Glomerular endothelial cell (primary cell): ENCODE results near the gene UBE2E3. TPM values are rescaled to one million over a fixed set of nuclear protein-coding genes. Genes with fewer than 3 reads are reported as not detected.

Source experiments
- DNase-seq: peaks from one replicate; pipeline ENCODE4 v3.0.0-alpha.2; 2011; ENCODE audit warnings: low read depth, low spot score; ENCODE audit errors: extremely low read depth
- total RNA-seq: library from RNA; depleted of rRNA; stranded (reverse); fragments of >200 nt; gene quantifications from 2 replicates; pipeline ENCODE4 v1.2.3, GENCODE V29; 2015

The UBE2E3 gene
- total RNA-seq, 1 donor from 2014 or later: 134 TPM

DNA sequence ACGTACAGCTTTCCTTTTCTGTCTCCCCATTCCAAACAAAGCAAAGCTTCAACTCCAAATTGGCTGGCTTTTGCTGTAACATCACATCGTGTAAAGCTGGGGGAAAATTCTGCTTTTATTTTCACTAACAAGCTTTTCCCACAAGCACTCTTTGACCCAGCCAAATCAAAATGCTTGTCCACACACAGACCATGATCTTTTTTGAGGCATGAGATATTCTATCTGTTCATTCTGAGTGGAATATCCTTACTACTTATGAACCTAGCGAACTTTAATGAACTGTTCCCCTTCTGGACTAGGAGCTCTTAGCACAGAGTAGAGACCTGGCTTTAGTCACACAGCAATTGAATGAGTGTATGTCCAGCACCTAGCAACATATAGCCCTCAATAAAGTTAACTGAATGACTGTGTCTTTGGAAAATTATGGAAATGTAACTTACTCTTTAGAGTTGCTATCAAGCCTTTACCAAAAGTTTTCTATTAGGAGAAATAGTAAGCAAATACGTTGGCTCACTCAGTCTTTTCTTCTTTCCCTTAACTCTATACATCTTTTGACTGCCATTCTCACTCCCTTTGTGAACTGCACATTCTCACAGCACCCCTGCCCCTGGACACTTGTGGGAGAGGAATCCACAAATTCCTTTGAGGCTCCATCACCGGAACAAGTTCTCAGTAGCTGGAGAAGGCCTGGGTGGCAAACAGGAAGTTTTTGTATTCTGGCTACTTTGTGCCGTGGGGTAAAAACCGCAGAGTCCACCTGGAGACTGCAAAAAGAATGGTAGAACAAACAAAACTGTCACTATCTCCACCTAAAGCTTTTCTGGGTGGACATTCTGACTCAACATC lies 1.3 kb upstream of the UBE2E3 start:
- peak; percentile 18 for DNase-seq

DNA sequence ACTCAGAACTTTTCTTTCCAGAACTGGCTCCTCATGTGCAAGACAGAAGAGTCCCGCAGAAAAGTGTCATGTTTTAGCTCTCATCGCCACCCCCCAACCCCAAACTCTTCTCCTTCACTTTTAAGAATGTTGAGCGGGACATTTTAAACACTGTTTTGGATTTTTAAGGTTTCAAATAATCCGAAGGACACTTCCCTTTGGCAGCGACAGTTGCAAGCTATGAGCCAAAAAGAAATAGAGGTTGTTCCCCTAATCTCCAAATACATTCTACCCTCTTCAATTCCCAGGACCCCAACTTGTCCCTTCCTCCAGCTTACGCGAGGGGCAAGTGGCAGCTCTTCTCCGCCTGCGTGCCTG lies 678 bp upstream of the UBE2E3 start:
- DNase-seq: no peak

DNA sequence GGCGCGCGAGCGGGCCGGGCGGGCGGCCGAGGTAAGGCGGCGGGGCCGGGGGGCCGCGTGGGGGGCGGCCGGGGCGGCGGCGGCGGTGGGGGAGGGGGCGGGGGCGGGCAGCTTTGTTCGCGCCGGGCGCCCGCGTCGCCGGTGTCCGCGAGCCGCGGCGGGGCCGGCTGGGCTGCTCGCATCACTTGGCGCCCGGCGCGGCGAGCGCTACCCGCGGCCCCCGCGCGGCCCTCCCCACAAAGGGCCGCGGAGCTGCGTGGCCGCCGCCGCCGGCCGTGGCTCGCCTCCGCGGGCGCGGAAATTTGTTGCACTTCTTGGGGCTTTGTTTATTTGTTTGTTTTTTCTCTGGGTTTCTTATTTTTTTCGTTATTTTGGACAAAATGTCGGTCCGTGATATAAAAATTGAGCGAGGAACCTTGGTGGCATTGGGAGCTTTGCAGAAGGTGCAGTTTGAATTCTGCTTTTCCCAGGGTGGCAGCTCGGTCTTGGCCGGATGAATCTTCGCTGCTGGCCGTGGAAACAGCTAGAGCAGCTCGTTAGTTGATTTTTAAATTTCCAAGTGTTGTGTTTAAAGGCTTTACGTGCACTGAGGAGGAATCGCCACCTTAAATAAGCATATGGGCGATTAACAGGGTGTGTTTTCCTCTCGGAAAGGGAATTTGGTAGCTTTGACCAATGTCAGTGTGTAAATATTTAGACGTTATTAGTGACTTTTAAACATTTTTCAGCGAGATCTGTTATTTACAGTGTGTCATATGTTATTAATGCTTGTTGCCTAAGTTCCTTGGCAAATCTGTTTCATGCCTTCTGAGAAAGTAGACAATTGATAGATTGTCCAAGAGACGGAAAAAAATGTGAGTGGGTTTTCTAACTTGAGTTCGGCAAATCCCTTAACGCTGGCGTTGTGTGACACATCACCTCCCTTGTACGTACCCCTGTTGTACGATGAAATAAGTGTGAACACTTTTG lies 822 bp downstream of the UBE2E3 start:
- DNase-seq: peak; percentile 18

DNA sequence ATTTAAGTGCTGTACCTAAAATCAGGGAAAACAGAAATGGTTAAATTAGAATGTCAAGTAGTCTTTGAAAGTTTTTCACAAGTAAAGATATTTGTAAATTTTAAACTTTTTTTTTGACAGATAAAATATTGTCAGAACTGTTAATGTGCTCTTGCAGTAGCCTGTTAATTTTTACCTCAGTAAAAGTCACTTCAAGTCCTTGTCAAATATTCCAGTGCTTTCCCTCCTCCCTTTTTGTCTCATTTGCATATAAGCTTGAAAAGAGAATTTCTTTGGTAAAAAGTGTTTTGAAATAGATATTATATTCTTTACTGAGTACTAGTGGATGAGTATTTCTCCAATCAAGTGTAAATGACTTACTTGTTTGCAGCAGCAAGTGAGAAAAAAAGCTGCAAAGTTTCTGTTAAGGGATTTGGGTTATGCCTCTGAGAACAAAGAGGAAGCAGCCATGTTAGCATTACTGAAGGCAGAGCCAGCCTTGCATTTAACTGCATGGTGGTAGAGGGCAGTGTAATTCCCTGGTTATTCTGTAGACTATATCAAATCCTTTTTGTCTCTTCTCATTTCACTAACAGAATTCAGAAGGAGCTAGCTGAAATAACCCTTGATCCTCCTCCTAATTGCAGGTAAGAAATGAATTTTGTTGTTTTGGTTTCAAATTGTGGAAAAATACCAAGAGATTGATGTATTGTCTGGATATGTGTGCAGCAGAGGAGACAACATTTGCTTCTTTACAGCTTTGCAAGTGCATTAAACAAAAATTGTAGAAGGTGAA lies 3.2 kb downstream of the UBE2E3 start:
- peak; percentile 36 for DNase-seq

DNA sequence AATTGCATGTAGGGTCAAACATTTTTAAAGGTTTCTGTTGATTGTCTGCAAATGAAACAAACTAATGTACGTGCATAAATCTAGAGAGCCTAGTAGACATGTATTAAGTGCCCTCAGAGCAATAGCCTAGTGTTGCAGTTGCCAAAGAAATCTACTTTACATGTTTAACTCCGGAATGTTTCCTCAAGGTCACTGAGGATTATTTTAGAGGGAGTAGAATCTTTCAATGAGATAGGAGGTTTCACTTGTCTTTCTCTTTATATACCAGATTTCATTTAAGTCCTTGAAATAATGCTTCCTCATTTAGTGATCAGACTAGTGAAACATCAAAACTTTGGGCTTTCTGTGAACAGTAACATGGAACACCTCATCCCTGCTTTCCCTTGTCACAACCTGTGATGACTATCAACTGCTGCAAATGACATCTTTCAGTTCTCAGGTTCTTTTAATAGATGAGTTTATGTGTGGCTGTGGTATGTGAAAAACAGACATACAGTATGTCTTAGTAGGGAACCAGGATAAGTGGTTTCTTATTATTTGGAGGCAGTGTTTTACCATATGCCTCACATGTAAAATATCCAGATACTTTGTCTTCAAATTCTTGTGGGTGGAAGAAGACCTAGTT lies 5.5 kb downstream of the UBE2E3 start:
- DNase-seq: no peak

DNA sequence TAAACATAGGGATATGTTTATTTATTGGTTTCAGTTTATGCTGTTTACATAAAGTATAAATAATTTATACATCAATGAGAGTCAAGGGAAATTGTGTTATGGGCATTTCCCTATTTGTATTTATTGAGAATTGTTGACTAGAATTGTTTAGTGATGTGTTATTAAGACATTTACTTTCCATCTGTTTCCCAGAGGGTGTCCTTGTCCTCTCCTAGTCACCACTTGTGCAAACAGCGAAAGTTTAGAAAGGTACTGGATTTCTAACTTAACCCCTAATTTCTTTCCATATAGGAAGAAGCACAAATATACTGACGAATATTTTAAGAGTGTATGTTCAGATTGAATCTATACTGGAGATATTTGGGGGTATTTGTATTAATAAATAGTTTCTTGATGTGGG lies 6.7 kb downstream of the UBE2E3 start:
- no peak for DNase-seq

DNA sequence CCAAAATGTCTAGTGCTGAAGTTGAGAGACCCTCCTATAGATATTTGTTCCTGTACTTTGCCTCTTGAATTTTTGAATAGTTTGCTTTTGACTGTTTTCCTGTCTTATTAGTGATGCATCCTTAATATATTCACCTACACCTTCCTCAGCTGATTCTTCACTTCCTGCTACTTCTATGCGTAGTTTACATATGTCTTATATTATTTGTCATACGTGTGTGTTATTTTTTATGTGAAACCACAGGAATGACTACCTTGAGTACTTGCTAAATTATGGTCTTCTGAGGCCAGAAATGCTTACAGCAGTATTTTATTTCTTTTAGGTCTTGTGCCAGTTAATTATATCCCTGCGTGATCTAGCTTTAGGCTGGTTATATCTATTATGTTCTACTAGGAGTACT lies 9.9 kb downstream of the UBE2E3 start:
- no peak for DNase-seq

DNA sequence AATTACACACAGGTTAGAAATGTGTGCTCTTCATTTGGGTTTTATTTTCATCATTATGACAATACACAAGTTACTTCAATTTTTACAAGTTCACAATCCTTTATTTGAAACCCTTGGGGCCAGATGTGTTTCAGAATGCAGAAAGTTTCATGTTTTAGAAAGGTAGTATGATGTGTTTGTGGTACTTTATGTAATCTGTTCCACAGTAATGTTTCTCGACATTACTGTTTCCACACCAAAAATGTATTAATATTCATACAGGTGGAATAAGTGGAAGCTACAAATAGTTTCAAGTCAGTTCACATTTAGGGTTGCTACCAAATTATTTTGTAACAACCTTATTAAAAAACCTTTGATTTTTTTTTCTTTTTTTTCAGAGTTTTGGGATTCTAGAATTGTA lies 10.4 kb downstream of the UBE2E3 start:
- DNase-seq: no peak

DNA sequence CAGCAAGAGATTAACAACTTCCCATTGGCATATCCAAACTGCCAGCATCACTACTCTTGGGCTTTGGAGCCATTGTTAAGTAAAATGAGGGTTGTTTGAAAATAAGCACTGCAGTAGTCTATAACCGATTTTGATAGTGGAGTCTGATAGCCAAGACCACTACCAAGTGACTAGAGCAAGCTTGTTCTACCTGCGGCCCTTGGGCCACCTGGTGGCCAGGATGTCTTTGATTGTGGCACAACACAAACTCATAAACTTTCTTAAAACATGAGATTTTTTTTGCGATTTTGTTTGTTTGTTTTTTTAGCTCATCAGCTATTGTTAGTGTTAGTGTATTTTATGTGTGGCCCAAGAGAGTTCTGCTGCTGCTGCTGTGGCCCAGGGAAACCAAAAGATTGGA lies 11.0 kb downstream of the UBE2E3 start:
- DNase-seq: no peak

DNA sequence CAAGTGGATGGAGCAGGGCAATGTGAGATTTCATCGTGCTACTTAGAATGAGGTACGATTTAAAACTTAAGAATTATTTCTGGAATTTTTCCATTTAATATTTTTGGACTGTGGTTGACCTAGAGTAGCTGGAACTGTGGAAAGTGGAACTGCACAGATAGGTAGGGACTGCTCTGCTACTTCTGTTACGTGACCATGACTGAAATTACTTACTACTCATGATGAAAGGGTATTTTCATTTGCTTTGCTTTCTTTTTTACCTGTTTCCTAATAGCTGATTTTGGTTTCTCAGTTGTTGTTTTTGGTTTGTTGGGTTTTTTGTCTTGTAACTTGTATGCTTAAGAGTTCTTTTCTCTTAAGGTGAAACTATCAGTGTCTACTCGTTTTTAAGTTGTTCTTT lies 11.4 kb downstream of the UBE2E3 start:
- DNase-seq: no peak

DNA sequence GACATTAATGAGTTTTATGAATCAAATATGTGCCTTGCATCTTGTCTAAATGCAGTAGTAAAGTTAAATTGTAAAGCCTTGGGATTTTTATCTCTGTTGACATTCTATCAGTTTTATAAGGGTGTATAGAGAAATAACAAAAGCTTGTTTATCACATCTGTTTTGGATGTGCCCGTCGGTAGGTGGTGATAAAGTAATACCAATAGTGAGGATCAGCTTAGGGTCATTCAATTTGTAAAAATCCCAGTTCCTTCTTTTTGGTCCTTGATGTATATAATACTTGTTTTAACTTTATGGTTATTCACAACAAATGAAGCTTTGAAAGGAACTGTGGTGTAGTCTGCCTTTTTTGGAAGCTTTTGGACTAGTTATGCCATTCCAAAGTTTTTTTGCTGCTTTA lies 12.6 kb downstream of the UBE2E3 start:
- no peak for DNase-seq

DNA sequence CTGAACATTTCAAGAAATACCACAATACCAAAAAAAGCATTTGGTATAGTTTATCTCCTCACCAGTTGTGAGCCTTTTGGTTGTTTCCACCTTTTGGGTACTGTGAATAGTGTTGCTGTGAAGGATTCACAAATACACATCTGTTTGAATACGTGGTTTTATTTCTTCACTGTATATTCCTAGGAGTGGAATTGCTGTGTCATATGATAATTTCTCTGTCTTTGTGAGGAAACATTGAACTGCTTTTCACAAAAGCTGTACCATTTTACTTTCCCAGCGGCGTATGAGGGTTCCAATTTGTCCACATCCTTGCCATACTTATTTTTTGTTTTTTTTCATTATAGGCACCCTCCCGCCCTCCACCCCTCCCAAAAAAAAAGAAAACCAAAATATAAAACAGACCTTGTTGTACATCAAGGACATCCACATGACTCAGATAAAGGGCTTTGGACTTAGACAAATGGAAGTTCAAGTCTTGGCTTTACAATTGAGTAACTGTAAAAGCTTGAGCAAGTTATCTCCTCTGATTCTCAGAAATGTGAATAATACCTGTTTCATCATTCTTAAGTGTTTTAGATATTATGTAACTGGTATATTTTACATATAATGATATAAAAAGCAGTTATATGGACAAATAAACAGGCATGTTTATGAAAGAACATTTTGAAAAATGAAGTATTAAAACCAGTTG lies 19.0 kb downstream of the UBE2E3 start:
- DNase-seq: no peak

DNA sequence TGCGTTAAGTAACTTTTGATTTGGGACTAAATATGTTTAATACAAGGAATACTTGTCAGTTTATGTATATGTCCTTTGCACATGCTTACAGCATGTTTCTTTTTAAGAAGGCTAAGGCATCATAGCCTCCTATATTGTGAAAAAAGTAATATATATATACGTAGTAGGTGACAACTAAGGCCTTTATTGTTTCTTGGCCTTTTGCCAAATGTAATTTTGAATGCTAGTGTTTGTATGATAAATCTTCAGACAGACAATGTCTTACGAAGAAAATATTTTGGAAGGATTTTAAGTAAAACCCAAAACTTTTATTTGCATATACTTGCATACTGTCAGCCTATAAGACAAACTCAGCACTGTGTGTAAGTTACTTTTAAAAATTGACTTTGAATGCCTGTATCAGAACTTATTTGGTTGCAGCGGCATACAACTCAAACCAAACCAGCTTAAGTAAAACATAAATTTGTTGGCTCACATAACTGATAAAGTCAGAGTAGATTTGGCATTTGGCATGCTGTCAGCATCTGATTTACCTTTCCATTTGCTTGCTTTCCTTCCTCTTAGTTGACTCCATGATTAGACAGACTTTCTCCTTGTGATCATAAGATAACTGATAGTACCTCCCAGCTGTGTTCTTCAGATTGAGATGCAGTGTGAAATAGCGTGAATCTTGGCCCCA lies 24.4 kb downstream of the UBE2E3 start:
- DNase-seq: no peak

DNA sequence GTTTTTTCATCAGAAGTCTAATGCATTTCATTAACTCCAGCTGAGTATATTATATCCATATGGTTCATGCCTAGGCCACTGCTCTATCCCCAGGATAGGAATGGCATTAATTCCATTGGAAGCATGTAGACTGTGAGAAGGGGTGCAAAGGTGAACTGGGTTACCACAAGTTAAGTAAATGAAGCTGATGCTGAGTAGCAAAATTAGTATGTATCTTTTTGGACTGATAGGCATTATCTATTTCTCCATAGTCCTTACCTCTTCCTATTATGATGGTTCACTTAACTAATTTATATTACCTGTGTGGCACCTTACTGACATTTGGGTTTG lies 24.9 kb downstream of the UBE2E3 start:
- no peak for DNase-seq

DNA sequence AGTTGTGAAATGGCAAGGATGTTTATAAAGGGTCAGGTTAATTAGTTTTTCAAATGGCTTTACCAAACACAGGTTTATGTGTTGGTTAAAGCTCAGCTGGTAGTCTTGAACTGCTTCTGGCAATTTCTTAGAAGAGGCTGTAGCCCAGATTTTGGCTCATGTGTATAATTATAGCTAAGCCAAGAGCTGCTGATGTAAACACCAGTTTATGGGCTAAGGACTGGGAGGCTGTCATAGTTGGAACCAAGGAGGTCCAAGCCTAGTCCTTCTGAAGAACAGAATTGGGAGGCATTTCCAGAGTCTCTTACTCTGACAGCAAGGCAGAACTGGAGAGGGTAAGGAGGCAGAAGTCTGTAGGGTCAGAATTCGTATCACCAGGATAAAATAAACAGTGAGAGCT lies 25.4 kb downstream of the UBE2E3 start:
- no peak for DNase-seq

DNA sequence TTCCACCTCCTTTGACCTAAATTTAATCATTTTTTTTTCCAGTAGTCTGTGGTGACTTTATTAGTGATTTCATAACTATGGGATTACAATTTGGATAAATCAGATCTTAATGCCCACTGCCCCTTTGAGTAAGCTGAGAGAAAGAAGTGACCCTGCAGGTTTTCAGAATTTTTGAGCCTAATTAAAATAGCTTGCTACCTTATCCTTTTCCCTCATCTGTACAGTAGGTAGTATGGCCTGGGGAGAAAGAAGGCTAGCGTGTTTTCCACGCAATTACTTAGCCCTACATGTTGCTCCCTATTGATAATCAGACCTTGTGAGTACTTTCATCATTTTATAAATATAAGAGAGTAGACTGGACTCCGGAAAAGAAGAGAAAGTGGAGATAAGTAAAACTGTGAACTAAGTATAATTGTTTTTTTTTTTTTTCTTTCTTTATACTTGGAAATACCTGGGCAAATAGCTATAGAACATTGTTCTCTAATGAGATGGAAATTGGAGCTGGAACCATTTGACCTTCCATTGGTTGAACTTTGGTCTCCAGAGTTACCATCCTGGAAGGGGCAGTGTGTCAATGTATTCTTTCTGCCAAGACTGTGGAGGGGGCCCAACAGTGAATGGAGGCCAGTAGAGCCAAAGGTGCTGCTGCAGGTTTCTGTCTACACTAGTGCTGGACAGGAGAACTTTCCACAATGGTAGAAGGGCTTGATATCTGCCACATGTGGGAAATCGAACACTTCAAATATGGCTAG lies 26.9 kb downstream of the UBE2E3 start:
- no peak for DNase-seq

DNA sequence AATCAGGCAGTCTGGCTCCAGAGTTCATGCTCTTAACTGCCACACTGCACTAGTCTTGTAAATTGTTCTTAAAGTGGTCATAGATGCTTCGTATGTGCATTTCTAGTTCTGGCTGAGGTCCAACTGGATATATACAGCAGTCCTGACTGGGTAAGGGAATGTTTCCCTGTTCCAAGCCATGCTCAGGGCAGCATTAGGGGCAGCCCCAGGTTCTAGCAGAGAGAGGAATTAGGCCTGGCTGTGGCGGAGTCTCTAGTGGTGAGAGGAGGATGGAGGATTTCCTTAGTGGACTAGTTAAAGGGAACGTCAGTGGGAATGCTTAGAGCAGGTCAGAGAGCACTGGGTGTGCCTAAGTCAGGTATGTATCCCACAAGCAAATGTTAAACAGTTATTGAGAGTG lies 28.0 kb downstream of the UBE2E3 start:
- DNase-seq: no peak

DNA sequence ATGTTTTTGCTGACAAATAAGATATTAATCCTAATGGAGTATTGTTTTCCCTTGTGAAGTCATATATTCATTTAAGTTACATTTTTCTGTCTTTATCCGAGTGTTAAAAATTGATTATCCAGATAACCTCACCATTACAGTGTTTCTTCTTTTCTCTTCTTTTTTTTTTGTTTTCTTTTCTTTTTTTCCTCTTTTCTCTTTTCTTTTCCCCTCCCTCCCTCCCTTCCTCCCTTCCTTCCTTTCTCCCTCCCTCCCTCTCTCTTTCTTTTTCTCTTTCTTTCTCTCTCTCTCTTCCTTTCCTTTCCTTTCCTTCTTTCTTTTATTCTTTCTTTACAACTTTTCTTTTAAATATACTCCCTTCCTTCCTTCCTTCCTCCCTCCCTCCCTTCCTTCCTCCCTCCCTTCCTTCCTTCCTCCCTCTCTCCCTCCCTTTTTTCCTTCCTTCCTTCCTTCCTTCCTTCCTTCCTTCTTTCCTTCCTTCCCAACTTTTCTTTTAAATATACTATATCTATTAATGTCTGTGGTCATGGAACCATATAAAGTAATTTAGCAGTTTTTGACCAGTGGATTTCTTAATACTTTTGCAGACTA lies 40.9 kb downstream of the UBE2E3 start:
- no peak for DNase-seq

DNA sequence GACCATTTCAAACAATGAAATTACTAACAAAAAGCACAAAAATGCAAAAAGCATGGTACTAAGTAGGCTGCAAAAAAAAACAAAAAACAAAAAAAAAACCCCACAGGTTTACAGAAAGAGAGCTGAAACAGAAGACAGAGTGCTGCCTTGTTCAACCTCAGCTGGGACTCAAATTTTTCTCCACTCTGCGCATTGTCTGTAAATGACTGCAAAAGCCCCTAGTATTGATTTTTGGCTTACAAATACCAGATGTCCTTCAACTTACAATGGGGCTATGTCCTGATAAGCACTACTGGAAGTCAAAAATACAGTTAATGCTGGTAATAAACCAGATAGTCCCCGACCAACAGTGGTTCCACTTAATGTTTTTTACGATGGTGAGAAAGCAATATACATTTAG lies 42.2 kb downstream of the UBE2E3 start:
- DNase-seq: no peak
